HG02885 (cell line): ENCODE measurements around the gene RAC2.
A peak's percentile ranks its signal among the peaks of the same experiment; 100 is the strongest.

Experiments used
- ATAC-seq: cut with Tn5 transposase; IDR thresholded peaks from one replicate; pipeline ENCODE4 v1.9.1; 2021; ENCODE audit warnings: mild to moderate bottlenecking; ENCODE audit not compliant: unreplicated experiment, poor library complexity

Gene RAC2

DNA sequence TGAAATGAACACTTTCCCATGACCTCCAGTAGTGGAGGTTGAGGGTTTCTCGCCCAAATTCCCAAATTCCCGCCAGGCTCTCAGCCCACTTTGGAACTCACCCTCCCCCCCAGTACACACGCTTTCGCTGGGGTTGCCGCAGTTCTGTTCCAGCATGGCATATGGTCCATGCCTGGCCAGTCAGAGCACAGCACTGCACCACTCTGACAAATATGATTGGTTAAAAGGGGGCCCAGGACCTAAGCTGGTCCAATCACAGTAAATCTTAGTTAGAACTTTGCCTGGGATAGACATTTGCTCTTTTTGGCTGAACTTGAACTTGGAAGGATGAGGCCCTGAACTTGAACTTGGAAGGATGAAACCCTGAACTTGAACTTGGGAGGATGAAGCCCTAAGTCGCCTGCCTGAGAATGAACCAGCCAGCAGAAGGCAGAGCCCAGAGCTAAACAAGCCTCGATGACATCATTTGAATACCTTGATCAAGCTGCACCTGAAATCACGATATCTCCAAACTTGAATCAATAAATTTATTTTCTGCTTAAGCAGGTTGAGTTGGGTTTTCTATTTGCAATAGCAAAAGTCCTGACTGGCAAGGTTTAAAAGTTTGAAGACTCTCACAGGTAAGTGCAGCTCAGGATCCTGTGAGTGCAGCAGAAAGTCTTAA lies 19.2 kb downstream of the RAC2 start:
- ATAC-seq: no peak

DNA sequence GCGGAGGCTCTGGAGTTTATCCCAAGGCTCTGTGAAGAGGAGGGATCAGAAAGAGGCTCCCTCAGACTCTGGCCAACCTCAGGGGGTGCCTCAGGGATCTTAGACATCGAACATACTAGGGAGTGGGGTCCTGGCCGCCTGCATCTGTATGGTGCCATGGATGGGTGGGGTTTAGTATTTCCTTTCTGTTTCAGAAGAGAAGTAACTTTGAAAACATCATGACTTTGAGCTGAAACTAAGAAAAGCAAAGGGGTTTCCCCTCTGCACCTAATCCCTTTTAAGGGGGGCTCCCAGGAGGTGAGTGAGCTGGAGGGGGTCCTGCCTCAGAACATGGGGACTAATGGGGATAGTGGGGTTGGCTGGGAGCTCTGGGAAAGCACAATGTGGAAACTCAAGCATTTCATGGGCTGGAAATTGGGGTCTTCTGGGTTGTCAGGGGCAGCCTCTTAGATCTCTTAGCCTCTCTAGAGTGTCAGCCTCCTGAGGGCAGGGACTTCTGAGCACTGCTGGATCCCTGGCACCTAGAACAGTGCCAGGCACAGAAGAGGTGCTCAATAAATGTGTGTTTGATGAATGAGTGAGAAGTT lies 20.0 kb downstream of the RAC2 start:
- peak; percentile 40 for ATAC-seq

DNA sequence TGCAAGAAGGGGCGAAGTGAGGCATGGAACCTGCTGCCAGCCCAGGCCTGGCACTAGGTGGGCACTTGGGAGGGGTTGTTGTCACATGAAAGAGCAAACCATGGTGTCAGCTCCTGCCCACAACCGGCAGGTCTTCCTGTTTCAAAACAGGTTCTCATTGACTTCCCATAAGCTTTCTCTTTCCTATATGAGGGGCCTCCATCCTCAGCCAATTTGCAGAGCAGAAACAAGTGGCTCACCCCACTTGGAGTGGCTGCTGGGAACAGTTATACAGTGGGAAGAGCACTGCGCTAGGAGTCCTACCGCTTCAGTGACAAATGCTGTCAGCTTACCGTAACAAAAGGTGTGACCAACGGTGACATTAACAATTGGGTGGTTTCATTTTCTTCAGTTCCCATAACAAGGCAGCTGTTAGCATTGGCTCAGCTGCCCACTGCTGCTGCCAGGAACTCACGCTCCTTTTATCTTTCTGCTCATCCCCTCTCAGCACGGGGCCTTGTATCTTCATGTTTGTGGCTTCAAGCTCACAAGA lies 21.6 kb downstream of the RAC2 start:
- ATAC-seq: no peak

- no peak for ATAC-seq
These were observed 22.4 kb downstream of the RAC2 start for GRCh38 chr22:37221424-37222333.

GRCh38 chr22:37220543-37220981 lies 23.5 kb downstream of the RAC2 start:
- no peak for ATAC-seq

GRCh38 chr22:37219533-37219932 lies 24.5 kb downstream of the RAC2 start:
- no peak for ATAC-seq

- ATAC-seq: peak; percentile 85
These were observed 25.2 kb downstream of the RAC2 start for GRCh38 chr22:37218771-37219411.

DNA sequence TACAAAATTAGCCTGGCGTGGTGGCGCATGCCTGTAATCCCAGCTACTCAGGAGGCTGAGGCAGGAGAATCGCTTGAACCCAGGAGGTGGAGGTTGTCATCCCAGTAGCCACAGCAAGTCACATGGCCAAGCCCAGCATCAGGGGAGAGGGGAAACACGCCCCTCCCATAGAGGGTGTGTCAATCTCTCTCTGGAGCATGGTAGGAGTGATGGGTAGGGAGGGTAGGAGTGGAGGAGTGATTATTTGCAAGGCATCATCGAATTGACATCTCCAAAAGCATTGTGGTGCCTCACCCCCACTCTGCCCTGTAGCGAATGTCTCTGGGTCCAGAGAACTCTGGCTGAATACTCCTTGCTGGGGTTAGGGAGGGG lies 25.7 kb downstream of the RAC2 start:
- ATAC-seq: no peak

GRCh38 chr22:37215890-37216289 lies 28.2 kb downstream of the RAC2 start:
- ATAC-seq: no peak

GRCh38 chr22:37214731-37215030 lies 29.4 kb downstream of the RAC2 start:
- no peak for ATAC-seq

- ATAC-seq: no peak
These were observed 29.9 kb downstream of the RAC2 start for GRCh38 chr22:37213941-37214730.

DNA sequence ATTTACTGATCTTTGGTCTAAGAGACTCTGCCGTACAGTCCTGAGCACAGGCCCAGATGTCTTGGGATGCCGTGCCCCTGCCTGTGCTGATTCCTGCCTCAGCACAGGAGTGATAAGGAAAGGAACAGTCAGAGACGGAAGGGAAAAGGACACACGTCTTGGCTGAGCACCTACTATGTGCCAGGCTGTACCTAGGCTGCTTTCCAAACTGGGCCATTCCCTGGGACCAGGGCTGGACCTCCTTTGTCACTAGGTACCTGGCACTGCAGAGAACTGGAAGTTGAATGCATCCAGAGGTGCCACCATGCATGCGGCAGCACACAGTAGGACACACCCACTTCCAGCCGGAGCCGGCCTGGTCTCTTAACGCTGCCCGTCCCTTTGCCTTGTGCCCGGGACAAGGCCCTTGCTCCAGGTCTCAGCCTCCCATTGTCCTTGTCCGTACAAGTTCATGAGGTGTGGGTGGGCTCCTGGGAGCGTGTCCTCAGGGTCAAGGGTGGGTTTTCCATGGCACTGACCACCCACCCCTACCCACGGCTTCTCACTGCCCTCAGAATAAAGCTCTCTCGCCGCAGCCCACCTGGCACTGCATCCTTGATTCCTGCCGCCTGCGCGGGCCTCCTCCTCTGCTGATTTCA lies 30.7 kb downstream of the RAC2 start:
- ATAC-seq: no peak

DNA sequence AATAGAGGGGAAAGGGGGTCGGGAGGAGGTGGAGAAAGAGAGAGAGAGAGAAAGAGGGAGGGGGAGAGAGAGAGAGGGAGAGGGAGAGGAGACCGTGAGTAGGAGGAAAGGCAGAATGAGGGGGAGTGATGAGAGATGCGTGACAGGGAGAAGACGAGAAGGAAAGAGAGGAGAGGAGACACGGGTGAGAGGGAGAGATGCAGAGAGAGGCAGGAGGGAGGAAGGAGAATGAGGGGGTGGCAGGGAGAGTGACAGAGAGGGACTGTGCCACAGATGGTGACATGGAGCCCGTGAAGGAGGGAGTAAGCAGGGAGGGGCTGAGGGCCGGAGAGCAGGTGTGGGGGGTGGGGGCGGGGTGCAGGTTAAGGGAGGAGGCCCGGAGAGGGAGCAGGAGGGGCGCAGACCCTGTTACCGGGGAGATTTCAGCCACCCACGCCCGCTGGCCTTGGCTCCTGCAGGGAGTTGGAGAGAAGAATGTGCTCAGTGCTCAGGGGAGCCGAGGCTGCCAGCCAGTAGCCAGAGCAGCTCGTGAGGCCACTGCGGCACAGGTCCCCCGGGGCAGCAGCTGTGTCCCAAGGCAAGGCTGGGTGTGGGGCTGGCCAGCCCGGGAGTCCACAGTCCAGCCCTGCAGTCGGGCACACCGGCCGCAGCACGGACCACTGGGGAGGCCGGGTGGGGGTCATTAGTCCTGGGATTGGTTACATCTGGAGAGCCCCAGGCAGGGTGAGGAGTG lies 31.7 kb downstream of the RAC2 start, which contains the start of gene SSTR3:
TSS of gene SSTR3 (minus strand) at position 304 of the 733 bp plus-strand sequence. CDS start 4,674 bp downstream, outside the sequence.
- ATAC-seq: no peak

- ATAC-seq: no peak
These were observed 32.2 kb downstream of the RAC2 start for GRCh38 chr22:37211866-37212173.

GRCh38 chr22:37211075-37211865 lies 32.8 kb downstream of the RAC2 start:
- ATAC-seq: no peak

- no peak for ATAC-seq
These were observed 33.8 kb downstream of the RAC2 start for GRCh38 chr22:37210041-37210803.

DNA sequence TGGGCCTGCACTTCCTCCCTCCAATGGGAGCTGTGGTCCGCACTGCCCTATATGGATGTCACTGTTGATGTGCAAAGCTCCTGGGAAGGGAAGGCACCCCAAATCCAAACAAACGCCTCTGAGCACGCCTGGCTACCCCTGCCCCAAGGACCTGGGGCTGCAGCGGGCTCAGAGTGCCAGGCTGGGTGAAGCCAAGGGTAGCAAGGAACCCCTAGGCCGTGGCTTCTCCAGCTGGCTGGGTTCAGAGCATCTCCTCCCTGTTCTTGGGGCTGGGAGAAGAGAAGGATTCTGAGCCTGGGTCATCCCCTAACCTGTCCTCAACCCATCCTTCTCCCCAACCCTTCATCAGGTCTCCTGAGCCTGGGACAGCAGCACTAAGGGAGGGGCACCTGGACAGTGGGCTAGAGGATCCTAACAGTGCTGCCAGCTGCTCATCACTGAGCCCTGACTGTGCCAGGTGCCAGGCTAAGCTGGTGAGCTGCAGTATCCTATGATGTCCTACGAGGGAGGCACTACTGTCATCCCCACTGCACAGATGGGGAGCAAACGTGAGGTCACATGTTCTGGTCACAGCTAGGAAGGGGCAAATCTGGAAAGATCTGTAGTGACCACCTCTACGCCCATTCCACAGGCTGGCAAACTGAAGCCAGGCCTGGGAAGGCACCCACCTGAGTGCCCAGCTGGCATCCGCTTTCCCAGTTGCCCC lies 34.8 kb downstream of the RAC2 start:
- ATAC-seq: no peak
